NOMO-1 treated with DMSO at 0.1 percent for 48 hours (cell line): ENCODE measurements around the gene MRGPRD.
"Not testable (repeated sequence)": the region's sequence is repeated elsewhere in the genome, so short reads cannot be mapped to it uniquely, and the experiment has no call there.

Experiments
- DNase-seq: peaks from one replicate; lab custom pipeline; 2025; ENCODE audit not compliant: unreplicated experiment; lab: John Stamatoyannopoulos, UW

Gene MRGPRD

DNA sequence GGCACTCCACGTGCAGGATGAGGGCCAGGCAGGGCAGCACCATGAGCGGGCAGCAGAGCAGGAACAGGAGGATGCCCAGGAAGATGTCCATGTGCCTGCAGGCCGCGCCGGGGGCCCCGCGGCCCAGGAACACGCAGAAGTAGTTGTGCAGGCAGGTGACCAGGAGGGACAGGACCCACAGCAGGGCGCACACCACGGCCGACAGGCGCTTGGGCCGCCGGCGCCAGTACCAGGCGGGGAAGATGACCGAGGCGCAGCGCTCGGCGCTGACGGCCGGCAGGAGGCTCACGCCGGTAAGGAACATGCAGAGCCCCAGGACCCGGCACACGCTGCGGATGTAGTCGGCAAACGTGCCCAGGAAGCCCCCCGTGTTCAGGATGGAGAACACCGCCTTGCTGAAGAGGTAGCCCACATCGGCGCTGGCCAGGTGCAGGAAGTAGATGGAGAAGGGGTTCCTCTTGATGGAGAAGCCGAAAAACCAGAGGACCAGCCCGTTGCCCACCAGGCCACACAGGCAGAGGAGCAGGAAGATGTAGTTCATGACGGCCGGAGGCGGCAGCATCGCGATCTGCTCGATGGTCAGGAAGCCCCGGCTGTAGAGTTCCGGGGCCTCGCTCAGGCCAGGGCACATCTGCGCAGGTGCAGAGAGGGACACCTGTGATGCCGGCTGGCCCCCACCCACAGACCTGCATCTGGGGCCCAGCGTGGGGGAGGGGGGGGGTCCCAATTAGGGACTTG is 25.0 kb upstream of the MRGPRD start:
- DNase-seq = no peak

DNA sequence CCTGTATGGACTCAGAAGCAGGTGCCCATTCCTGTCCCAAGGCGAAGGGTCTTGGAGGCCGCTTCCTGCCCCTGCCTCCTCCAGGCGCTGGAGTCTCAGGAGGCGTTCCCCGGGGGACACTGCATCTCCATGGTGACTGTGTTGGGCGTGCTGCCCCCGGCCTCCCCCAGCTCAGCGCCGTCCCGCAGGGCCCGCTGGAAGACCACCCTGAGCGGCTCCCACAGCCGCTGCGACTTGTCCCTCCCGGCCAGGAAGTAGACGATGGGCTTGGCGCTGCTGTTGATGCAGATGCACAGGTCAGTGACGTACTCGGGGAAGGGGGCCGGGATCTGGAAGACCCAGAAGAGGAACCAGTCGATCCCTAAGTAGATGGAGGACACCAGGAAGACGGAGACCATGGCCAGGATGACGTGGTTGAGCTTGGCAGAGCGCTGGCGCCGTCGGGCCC is 24.4 kb upstream of the MRGPRD start:
- DNase-seq = no peak

DNA sequence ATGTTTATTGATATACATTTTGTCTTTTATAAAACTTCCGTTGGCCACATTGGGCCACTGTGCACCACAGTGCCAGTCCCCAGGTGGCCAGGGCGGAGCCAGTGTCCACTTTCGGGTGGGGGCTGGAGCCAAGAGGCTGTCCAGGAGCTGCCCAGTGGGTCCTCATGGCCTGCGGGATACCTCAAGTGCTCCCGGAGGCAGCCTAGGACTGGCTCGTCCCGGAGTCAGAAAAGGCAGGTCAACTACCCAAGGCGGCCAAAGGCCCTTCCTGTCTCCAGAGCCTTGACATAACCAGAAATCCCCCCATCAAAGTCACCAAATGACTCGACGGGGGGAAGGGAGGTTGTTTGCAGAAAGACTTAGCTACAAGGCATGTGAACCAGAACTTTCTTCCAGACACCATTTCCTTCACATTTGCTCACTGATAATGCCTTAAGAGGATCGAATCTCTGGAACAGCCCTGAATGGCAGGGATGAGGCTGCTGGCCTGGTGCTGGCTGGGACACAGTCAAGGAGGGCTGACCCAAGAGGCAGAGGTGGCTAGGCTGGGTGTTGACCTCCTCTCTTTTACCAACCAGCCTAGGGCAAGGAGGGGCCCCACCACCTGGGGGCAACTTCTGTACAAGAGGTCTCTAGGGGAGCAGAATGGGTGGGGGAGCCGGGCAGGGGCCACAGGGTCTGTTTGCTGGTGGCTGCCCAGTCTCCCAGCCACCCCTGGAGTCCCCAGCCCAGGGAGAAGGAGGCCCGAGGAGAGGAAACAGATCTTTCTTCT is 23.8 kb upstream of the MRGPRD start:
- DNase-seq = no peak

DNA sequence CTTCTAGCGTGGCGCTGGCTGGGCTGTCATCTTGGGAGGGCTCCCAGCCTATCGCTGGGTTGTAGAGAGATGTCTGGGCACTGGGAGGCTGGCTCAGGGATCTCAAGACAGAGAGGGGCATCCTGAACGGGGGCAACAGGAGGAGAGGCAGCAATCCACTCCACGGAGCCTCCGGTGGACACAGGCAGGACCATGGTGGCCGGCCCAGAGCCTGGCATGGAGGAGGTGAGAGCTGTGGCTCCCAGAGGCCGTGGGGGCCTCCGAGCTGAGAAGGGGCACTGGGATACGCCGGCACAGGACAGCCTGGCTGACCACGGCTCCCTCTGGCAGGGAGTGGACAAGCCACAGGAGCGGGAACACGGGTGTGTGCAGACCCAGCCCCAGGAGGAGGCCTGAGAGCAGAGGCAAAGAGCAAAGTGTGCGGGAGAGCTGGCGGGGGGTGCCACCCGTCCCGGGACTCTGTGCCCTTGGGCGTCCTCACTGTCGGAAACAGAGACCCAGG is 23.1 kb upstream of the MRGPRD start:
- DNase-seq = no peak

DNA sequence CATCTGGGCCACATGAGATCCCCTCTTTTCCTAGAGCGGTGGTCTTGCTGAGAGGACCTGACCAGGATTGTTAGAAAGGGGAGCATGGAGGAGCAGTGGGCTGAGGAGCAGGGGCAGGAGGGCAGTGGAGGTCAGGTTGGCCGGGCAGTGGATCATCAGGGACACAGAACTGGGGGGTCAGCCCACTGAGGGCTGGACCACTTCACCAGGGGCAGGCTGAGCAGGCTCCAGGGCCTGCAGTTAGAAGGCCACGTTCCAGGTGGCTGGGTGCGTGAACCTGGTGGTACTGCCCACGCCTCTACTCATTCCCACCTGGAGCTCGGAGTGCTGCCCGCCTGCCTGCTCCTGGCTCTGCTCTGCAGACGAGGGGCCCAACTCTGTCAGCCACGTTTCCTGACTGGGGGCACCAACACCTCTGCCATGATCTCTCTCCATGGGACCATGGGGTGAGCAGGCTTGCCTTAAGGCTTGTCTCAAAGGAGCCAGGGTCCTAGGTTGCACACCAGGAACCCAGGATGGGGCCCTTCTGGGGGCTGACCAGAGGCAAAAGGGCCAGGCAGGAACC is 22.6 kb upstream of the MRGPRD start:
- no peak for DNase-seq

DNA sequence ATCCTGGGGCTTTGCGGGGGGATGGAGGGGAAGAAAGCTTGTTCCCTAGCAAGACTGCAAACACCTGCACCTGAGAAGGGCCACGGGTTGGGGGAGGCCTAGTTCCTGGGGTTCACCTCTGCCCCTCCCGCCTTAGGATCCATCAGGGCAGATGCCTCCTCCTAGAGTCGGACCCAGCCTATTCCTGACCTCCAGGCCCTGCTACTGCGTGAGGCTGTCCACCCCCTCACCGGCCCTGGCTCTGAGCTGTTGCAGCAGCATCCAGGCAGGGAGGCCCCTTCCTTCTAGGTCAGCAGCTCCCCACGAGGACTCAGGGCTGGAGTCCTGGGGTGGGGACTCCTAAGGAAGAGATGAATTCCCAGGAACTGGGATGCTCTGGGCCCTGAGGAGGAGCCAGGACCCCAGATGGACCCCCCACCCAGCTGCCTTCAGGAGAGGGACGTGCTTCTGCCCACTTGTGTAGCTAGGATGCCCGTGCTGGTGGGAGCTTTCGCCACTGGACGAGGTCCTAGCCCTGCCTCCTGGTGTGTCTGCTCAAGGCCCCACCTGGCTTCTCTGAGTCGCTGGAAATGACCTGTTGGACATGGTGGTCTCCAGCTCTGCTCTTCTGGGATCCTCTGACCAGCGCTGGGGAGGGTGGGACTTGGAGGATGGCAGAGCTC is 21.9 kb upstream of the MRGPRD start:
- DNase-seq = no peak

DNA sequence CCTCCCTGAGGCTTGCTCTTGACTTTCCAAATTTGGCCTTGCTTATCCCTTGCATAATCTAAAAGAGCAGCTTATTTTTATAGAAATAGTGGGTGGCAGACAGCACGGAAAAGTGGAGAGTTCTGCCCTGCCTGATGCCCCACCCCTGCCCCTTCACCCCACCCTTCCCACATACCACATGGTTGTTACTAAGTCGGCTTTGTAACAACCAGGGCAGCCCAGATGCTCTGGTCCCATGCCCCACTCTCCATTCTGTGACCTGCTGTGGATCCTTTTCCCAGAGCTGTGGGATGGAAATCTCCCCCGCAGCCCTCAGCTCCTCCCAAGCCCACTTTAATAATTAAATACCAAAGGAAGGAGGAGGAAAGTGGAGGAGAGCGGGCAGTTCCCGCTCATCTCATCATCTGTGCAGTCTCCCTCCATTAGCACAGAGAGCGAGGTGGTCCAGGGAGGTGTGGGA is 21.4 kb upstream of the MRGPRD start:
- DNase-seq = no peak

DNA sequence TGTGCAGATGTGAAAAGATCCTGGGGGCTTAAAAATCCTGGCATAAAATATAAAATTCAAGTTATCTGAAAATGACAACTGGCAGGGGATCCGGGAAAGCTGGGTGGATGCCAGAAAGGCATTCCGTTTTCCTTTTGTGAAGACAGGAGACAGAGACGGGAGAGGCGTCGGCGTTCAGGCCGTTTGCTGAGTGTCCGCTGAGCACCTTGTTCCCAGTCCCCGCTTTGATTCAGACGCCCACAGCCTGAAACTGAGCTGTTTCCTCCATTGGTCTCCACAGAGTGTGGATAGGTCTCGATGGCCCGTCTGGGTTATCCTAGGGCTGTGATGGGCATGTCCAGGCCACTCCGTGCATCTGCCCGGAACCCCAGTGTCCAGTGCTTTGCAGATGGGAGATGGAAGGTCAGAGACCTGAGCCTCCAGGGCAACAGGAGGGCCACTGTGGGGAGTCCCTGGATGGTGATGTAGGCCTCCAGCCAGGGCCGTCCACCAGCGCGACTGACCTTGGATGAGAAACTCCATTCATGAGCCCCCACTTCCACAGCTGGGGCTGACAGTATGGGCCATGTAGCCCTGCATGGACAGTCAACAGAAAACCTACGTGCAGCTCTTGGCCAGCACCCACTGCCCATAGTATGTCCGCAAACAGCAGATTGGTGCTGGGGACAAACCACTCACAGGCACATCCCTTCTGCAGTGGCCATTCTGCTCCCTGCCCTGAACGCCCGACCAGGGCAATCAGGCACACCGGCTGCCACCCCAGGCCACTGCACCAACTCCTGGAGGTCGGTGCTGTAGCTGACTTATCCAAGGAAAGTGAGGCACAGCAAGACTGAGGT is 20.7 kb upstream of the MRGPRD start:
- DNase-seq = no peak

DNA sequence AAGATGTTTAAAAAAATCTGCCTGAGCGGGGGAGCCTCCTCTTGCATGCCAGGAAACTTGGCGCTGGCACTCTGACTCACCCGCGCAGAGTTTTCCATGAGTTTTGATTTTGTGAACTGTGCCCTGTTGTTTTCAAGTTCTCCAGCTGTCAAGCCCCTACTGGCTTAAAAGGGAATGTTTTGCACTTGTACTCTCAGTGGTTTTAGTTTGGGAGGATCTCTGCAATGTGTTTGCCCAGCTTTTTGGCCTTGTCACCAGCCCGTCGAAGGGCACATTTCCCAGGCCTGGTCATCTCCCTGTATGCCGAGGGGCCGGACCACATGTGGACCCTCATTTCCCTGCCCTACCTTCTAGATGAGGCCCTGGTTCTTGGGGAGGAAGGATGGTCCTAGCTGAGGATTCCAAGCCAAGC is 20.1 kb upstream of the MRGPRD start:
- peak; percentile 6 for DNase-seq

DNA sequence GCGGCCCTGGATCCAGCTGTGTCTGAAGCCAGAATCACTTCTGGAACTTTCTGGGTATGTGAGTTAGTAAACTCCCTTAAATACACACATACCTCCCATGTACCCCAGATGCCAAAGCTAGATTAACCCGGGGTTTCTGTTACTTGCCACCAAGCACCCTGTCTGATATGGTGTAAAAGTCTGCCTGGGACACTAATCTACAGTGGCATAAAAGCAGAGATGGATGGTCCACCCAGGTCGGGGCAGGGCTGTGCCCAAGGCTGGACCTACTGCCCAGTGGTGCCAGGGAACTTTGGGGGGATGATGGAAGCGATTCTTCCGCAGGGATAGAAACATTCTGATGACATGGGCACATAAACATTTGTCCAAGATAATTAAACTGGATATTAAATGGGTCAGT is 19.6 kb upstream of the MRGPRD start:
- no peak for DNase-seq

DNA sequence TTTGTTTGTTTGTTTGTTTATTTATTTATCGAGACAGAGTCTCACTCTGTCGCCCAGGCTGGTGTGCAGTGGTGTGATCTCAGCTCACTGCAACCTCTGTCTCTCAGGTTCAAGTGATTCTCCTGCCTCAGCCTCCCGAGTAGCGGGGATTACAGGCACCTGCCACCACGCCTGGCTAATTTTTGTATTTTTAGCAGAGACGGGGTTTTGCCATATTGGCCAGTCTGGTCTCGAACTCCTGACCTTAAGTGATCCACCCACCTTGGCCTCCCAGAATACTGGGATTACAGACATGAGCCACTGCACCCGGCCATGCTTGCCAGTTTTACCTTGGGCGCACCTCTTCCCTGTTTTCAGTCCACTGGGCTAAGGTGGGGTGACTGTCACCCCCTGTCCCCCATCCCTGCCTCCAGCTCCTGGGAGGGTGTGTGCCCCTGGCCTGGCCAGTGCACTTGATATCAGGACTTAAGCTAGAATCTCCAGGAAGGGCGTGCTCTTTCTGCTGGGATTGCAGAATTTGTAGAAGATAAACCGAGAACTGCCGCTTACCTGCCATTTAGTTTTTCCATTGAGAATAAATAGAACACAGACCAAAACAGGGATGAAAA is 19.1 kb upstream of the MRGPRD start:
- DNase-seq = not testable (repeated sequence)

DNA sequence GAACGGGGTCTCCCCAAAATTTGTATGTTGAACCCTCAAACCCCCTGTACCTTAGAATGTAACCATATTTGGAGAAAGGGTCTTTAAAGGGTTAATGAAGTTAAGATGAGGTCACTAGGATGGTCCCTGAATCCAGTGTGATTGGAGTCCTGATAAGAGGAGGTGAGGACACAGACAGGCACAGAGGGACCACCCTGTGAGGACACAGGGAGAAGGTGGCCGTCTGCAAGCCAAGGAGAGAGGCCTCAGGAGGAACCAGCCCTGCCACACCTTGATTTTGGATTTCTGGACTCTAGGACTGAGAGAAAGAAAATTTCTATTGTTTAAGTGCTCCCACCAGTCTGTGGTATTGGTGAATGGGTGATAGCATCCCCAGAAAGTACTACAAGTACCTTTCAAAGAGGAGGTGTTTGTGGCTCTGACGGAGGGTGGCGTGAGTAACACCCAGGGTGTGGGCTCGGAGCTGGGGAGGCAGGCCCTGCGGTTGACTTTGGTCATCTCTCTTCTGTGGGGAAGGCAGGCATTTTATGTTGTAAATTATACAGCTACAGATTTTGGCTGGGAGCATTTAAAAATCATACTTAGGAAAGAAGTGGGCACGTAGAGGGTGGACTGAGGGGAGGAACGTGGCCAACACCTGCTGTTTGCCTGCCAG is 18.4 kb upstream of the MRGPRD start:
- DNase-seq = no peak

DNA sequence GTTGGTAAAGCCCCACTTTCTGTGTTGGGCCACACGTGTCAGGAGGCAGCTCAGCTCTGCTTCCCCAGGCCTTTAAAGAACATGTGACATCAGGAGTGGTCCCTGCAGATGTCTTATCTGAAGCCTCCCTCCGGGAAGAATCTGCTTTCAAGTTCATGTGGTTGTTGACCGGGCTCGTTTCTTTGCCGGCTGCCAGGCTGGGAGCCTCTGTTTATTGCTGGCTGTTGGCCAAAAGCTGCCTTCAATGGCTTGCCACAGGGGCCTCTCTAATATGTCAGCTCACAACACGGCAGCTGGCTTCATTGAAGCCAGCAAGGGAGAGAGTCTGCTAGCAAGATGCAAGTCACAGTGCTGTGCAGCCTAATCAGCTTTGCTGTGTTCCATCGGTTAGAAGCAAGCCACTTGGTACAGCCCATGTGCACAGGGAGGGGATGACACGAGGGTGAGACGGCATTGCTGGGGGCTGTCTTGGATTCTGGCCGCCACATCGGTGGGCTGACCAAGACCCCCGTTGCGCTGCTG is 17.7 kb upstream of the MRGPRD start:
- DNase-seq = no peak

DNA sequence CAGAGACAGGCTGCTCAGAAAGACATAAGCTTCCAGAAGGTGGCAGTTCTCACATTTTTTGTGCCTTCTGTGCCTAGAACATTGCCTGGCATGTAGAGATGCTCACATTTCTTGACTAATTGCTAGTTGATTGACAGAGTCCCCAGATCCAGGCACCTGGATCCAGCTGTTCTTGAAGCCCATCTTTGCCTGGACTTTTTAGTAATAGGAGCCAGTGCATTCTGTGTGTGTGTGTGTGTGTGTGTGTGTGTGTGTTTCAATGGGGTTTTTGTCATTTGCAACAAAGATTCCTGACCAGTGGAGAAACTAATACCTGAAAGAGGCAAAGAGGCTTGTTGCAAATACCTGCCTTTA is 17.2 kb upstream of the MRGPRD start:
- no peak for DNase-seq

DNA sequence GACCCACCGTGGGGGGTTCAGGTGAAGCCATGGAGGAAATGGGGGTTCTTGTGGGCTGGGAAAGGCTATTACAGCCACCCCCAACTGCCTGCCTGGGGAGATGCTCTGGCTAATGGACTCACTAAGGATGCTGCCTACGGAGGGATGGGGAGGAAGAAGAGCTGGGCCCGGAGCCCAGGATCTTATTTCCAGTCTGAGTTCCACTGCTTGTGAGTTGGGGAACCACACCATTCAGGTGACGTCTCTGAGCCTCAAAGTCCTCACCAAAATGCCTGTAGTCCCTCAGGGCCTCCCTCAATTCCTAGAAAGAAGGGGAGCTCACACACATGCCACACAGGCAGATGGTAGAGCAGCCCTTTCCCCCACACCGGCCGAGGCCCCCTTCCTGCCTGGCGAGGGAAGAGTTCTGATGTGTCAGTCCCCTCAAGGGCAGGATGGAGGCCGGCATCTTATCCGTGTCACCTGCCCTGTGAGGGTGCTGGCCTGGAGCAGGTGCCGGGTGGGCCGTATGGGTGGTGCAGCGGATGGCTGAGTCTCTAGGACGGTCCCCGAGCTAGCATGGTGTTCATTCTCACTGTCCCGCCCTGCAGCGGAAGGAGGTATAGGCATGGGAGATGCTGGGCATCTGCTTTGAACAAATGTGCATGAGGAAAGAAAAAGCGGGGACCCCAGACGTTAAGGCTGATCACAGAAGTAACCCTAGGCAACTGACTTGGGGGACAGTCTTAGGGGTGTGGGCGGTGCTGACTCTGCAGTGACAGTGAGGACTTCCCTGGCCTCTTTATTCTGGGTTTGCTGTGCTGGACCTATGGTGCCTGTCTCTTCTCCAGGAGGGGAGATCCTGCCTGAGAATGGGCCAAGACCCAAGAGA is 16.6 kb upstream of the MRGPRD start:
- DNase-seq = no peak

DNA sequence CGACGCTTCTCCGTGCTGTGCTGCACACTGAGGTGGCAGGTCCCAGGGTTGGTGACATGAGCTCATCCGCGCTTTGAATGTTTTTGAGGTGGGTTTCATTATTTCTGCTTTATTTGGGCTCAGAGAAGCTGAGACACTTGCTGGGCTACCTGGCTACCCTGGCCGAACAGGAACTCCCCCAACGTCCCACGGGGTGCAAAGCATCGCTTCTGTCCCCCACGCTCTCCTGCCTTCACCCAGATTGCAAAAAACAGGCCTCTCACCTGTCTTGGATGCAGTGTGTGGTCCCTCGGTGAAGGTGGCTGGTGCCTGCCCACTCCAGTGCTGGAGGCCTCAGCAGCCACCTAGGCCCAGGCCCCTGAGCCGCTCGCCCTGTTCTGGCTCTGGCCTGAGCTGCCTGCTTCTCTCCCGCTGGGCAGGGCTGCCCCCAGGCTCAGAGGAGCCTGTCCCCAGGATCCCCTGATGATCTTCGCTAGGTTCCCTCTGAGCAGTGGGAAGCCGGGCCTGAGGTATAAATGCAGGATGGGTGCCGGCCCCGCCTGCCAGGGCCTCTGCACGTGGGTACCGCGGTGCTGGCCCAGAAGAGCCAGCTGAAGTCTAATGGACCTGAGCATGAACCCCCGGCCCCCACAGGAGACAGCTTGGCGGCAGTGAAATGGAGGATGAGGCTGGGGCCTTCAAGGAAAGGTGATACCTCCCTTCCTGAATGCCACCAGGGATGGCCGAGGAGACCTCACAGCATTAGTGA is 15.8 kb upstream of the MRGPRD start:
- no peak for DNase-seq

DNA sequence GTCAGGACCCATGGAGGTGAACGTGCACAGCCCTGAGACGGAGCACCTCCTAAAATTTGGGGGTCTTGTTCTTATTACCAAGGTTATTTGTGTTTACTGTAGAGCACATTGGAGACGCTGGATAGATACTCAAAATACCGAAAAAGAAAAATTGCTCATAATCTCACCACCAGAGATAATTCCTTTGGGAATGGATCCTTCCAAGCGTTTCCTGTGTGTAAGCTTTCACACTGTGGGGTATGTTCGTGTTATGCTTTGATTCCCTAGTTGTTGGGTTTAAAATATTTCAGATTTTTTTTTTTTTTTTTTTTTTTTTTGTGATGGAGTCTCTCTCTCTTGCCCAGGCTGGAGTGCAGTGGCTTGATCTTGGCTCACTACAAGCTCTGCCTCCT is 14.1 kb upstream of the MRGPRD start:
- DNase-seq = no peak
